WTC11 (cell line): ENCODE results near the gene GALNT12. TPM values are rescaled to one million over a fixed set of nuclear protein-coding genes. Genes with fewer than 3 reads are reported as not detected.

Experiments
- ATAC-seq: fragments of 200-7000 bp; cut with Tn5 transposase; 2 replicates; pipeline ENCODE4 v1.10.0; 2021; ENCODE audit warnings: mild to moderate bottlenecking, moderate library complexity
- CTCF ChIA-PET: fragments of 300-600 bp; sonication (Branson Sonifier 250); formaldehyde crosslinking; loops from one replicate; lab custom pipeline; 2021; ENCODE audit warnings: antibody characterized with exemption; lab: Charles Lee
- POLR2A ChIA-PET: fragments of 350-600 bp; sonication (Branson Sonifier 250); formaldehyde crosslinking; loops from one replicate; lab custom pipeline; 2021; ENCODE audit warnings: antibody characterized with exemption; lab: Charles Lee
- DNase-seq: peaks from one replicate; pipeline ENCODE4 v3.0.0; 2021; ENCODE audit warnings: low spot score
- H3K27ac Mint-ChIP-seq: 2 replicates; pipeline ENCODE4 v1.8.0; 2021; ENCODE audit warnings: mixed read lengths
- H3K27me3 Mint-ChIP-seq: 2 replicates; pipeline ENCODE4 v1.8.0; 2021; ENCODE audit warnings: low read depth, mild to moderate bottlenecking, moderate library complexity, mixed read lengths
- H3K36me3 Mint-ChIP-seq: 2 replicates; pipeline ENCODE4 v1.8.0; 2021; ENCODE audit warnings: mixed read lengths
- H3K4me1 Mint-ChIP-seq: 2 replicates; pipeline ENCODE4 v1.8.0; 2022; ENCODE audit warnings: mixed read lengths
- H3K4me3 Mint-ChIP-seq: 2 replicates; pipeline ENCODE4 v1.8.0; 2021; ENCODE audit warnings: mild to moderate bottlenecking, moderate library complexity, mixed read lengths
- H3K9me3 Mint-ChIP-seq: 2 replicates; pipeline ENCODE4 v1.8.0; 2021; ENCODE audit warnings: mixed read lengths
- CREB1 ChIP-seq: sonication (generic); formaldehyde crosslinking; IDR thresholded peaks from 2 replicates; pipeline ENCODE4 v1.8.0; 2023; ENCODE audit warnings: mild to moderate bottlenecking, missing genetic modification reagents
- CTCF ChIP-seq: fragments of 200-600 bp; IDR thresholded peaks from 2 replicates; pipeline ENCODE4 v1.8.0; 2022; ENCODE audit warnings: antibody characterized with exemption
- E2F1 ChIP-seq: sonication (generic); formaldehyde crosslinking; IDR thresholded peaks from 2 replicates; pipeline ENCODE4 v1.8.0; 2022; ENCODE audit warnings: mild to moderate bottlenecking, missing genetic modification reagents
- E2F5 ChIP-seq: sonication (generic); formaldehyde crosslinking; IDR thresholded peaks from 2 replicates; pipeline ENCODE4 v1.8.1; 2022; ENCODE audit warnings: mild to moderate bottlenecking, moderate library complexity, missing genetic modification reagents
- EMX1 ChIP-seq: fragments of 250-450 bp; sonication (Bioruptor Pico); IDR thresholded peaks from 2 replicates; pipeline ENCODE4 v1.8.0; 2021; ENCODE audit warnings: mild to moderate bottlenecking
- ESRRA ChIP-seq: sonication (generic); formaldehyde crosslinking; IDR thresholded peaks from 2 replicates; pipeline ENCODE4 v1.8.1; 2022; ENCODE audit warnings: mild to moderate bottlenecking, missing genetic modification reagents, borderline replicate concordance
- FOXJ3 ChIP-seq: sonication (generic); formaldehyde crosslinking; IDR thresholded peaks from 2 replicates; pipeline ENCODE4 v1.9.0; 2021; ENCODE audit warnings: missing genetic modification reagents, mild to moderate bottlenecking, borderline replicate concordance
- FOXK1 ChIP-seq: sonication (generic); formaldehyde crosslinking; IDR thresholded peaks from 2 replicates; pipeline ENCODE4 v1.8.0; 2022; ENCODE audit warnings: mild to moderate bottlenecking, moderate library complexity, missing genetic modification reagents
- GABPB1 ChIP-seq: sonication (generic); formaldehyde crosslinking; IDR thresholded peaks from 2 replicates; pipeline ENCODE4 v1.8.1; 2023; ENCODE audit warnings: mild to moderate bottlenecking, missing genetic modification reagents
- IRF1 ChIP-seq: sonication (generic); formaldehyde crosslinking; IDR thresholded peaks from 2 replicates; pipeline ENCODE4 v1.8.0; 2023; ENCODE audit warnings: missing genetic modification reagents
- KAT7 ChIP-seq: sonication (generic); formaldehyde crosslinking; IDR thresholded peaks from 2 replicates; pipeline ENCODE4 v1.8.1; 2023; ENCODE audit warnings: missing genetic modification reagents, mild to moderate bottlenecking, borderline replicate concordance
- NFATC4 ChIP-seq: fragments of 250-450 bp; sonication (Bioruptor Pico); IDR thresholded peaks from 2 replicates; pipeline ENCODE4 v1.9.0; 2021; ENCODE audit warnings: mild to moderate bottlenecking
- NFE2L1 ChIP-seq: sonication (generic); formaldehyde crosslinking; IDR thresholded peaks from 2 replicates; pipeline ENCODE4 v1.8.1; 2023; ENCODE audit warnings: missing genetic modification reagents
- NFYB ChIP-seq: sonication (generic); formaldehyde crosslinking; conservative IDR thresholded peaks from 2 replicates; pipeline ENCODE4 v1.8.0; 2022; ENCODE audit warnings: low read depth, missing genetic modification reagents
- NR2C2 ChIP-seq: sonication (generic); formaldehyde crosslinking; IDR thresholded peaks from 2 replicates; pipeline ENCODE4 v1.8.0; 2022; ENCODE audit warnings: mild to moderate bottlenecking, missing genetic modification reagents
- NR3C1 ChIP-seq: sonication (generic); formaldehyde crosslinking; conservative IDR thresholded peaks from 2 replicates; pipeline ENCODE4 v1.8.1; 2023; ENCODE audit warnings: low read depth, mild to moderate bottlenecking, missing genetic modification reagents
- RORB ChIP-seq: fragments of 250-450 bp; sonication (Bioruptor Pico); IDR thresholded peaks from 2 replicates; pipeline ENCODE4 v1.9.0; 2021; ENCODE audit warnings: mild to moderate bottlenecking
- SP1 ChIP-seq: sonication (generic); formaldehyde crosslinking; conservative IDR thresholded peaks from 2 replicates; pipeline ENCODE4 v1.8.1; 2022; ENCODE audit warnings: missing genetic modification reagents
- TEAD1 ChIP-seq: sonication (generic); formaldehyde crosslinking; IDR thresholded peaks from 2 replicates; pipeline ENCODE4 v1.8.0; 2022; ENCODE audit warnings: mild to moderate bottlenecking, missing genetic modification reagents
- TP53 ChIP-seq: sonication (generic); formaldehyde crosslinking; IDR thresholded peaks from 2 replicates; pipeline ENCODE4 v1.8.1; 2023; ENCODE audit warnings: mild to moderate bottlenecking, missing genetic modification reagents
- USF1 ChIP-seq: sonication (generic); formaldehyde crosslinking; IDR thresholded peaks from 2 replicates; pipeline ENCODE4 v1.8.0; 2022; ENCODE audit warnings: mild to moderate bottlenecking, missing genetic modification reagents
- ZNF138 ChIP-seq: sonication (generic); formaldehyde crosslinking; conservative IDR thresholded peaks from 2 replicates; pipeline ENCODE4 v1.8.1; 2022; ENCODE audit warnings: mild to moderate bottlenecking, moderate library complexity, missing genetic modification reagents
- ZNF219 ChIP-seq: sonication (generic); formaldehyde crosslinking; IDR thresholded peaks from 2 replicates; pipeline ENCODE4 v1.8.0; 2023; ENCODE audit warnings: missing genetic modification reagents, mild to moderate bottlenecking, borderline replicate concordance
- ZNF232 ChIP-seq: sonication (generic); formaldehyde crosslinking; IDR thresholded peaks from 2 replicates; pipeline ENCODE4 v1.8.0; 2022; ENCODE audit warnings: mild to moderate bottlenecking, missing genetic modification reagents
- ZNF263 ChIP-seq: sonication (generic); formaldehyde crosslinking; IDR thresholded peaks from 2 replicates; pipeline ENCODE4 v1.8.1; 2022; ENCODE audit warnings: low read depth, mild to moderate bottlenecking, moderate library complexity, missing genetic modification reagents
- ZNF423 ChIP-seq: fragments of 250-450 bp; sonication (Bioruptor Pico); IDR thresholded peaks from 2 replicates; pipeline ENCODE4 v2.1.2; 2022; ENCODE audit warnings: mild to moderate bottlenecking, moderate library complexity
- ZNF425 ChIP-seq: fragments of 250-450 bp; sonication (Bioruptor Pico); conservative IDR thresholded peaks from 2 replicates; pipeline ENCODE4 v1.9.0; 2021; ENCODE audit warnings: mild to moderate bottlenecking
- total RNA-seq: library from RNA; stranded (reverse); gene quantifications from 3 replicates; pipeline ENCODE4 v1.2.3, GENCODE V29; 2021

Gene GALNT12
- total RNA-seq, 1 experiment from 2014 or later, result 19.3 TPM

GRCh38 chr9:98850851-98851729 lies 43.6 kb downstream of the GALNT12 start (continued):
- TF ChIP-seq SP1 (CRISPR knock-in tag), result no peak
- TF ChIP-seq EMX1 (CRISPR knock-in tag), result no peak
- no peak for TF ChIP-seq FOXK1 (CRISPR knock-in tag)
- no peak for TF ChIP-seq FOXJ3 (CRISPR knock-in tag)
- TF ChIP-seq TEAD1, result no peak
- TF ChIP-seq ESRRA (CRISPR knock-in tag), result no peak
- no peak for TF ChIP-seq KAT7
- no peak for TF ChIP-seq NFE2L1 (CRISPR knock-in tag)
- TF ChIP-seq NR2C2 (CRISPR knock-in tag), result no peak
- TF ChIP-seq TP53 (CRISPR knock-in tag), result no peak
- TF ChIP-seq GABPB1 (CRISPR knock-in tag), result no peak
- TF ChIP-seq CREB1 (CRISPR knock-in tag), result no peak
- no peak for TF ChIP-seq CTCF

- no peak overlapping the region for H3K4me3 Mint-ChIP-seq
- peaks cover 4% of the 10 kb centered on the region; the same call in 1 of the 2 replicates for H3K9me3 Mint-ChIP-seq
- H3K36me3 Mint-ChIP-seq, result no peaks in the 10 kb centered on the region; the same call in none of the 2 replicates
- TF ChIP-seq ZNF232 (CRISPR knock-in tag), result no peak
- no peak for TF ChIP-seq SP1 (CRISPR knock-in tag)
- no peak for TF ChIP-seq ZNF425 (CRISPR knock-in tag)
- TF ChIP-seq FOXK1 (CRISPR knock-in tag), result no peak
- TF ChIP-seq ZNF423 (CRISPR knock-in tag), result no peak
- no peak for TF ChIP-seq KAT7
- TF ChIP-seq EMX1 (CRISPR knock-in tag), result no peak
- no peak for TF ChIP-seq NFYB (CRISPR knock-in tag)
- no peak for TF ChIP-seq FOXJ3 (CRISPR knock-in tag)
- no peak for TF ChIP-seq RORB (CRISPR knock-in tag)
- no peak for TF ChIP-seq GABPB1 (CRISPR knock-in tag)
- TF ChIP-seq USF1 (CRISPR knock-in tag), result no peak
- ChIA-PET CTCF (no interaction called here), POLR2A (no interaction called here)
- DNase-seq (no peak), ATAC-seq (no peak)
- H3K27ac Mint-ChIP-seq, result no peak overlapping the region
- no peaks in the 10 kb centered on the region for H3K27me3 Mint-ChIP-seq
- peaks cover 12% of the 10 kb centered on the region for H3K4me1 Mint-ChIP-seq
These were observed 44.4 kb downstream of the GALNT12 start for GRCh38 chr9:98851730-98852459.

- Mint-ChIP-seq H3K36me3 (no peaks in the 10 kb centered on the region; the same call in none of the 2 replicates), H3K4me3 (no peak overlapping the region), H3K9me3 (peaks cover 4% of the 10 kb centered on the region; the same call in 1 of the 2 replicates), H3K4me1 (peaks cover 12% of the 10 kb centered on the region), H3K27ac (no peak overlapping the region), H3K27me3 (no peaks in the 10 kb centered on the region)
- DNase-seq (no peak), ATAC-seq (no peak)
- CTCF ChIA-PET, result no interaction called here
- POLR2A ChIA-PET, result no interaction called here
- no peak for TF ChIP-seq ZNF138 (CRISPR knock-in tag)
- no peak for TF ChIP-seq E2F5 (CRISPR knock-in tag)
- no peak for TF ChIP-seq NR2C2 (CRISPR knock-in tag)
- no peak for TF ChIP-seq ZNF263
- no peak for TF ChIP-seq E2F1 (CRISPR knock-in tag)
- no peak for TF ChIP-seq IRF1 (CRISPR knock-in tag)
- TF ChIP-seq NFE2L1 (CRISPR knock-in tag), result no peak
- no peak for TF ChIP-seq NR3C1 (CRISPR knock-in tag)
- no peak for TF ChIP-seq ZNF219 (CRISPR knock-in tag)
- TF ChIP-seq NFATC4, result no peak
These were observed 44.9 kb downstream of the GALNT12 start for GRCh38 chr9:98852460-98852734.
